ENCODE data around the gene IRAK2.
"Not testable (repeated sequence)": the region's sequence is repeated elsewhere in the genome, so short reads cannot be mapped to it uniquely, and the experiment has no call there.

Gene IRAK2, protein sequence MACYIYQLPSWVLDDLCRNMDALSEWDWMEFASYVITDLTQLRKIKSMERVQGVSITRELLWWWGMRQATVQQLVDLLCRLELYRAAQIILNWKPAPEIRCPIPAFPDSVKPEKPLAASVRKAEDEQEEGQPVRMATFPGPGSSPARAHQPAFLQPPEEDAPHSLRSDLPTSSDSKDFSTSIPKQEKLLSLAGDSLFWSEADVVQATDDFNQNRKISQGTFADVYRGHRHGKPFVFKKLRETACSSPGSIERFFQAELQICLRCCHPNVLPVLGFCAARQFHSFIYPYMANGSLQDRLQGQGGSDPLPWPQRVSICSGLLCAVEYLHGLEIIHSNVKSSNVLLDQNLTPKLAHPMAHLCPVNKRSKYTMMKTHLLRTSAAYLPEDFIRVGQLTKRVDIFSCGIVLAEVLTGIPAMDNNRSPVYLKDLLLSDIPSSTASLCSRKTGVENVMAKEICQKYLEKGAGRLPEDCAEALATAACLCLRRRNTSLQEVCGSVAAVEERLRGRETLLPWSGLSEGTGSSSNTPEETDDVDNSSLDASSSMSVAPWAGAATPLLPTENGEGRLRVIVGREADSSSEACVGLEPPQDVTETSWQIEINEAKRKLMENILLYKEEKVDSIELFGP

DNA sequence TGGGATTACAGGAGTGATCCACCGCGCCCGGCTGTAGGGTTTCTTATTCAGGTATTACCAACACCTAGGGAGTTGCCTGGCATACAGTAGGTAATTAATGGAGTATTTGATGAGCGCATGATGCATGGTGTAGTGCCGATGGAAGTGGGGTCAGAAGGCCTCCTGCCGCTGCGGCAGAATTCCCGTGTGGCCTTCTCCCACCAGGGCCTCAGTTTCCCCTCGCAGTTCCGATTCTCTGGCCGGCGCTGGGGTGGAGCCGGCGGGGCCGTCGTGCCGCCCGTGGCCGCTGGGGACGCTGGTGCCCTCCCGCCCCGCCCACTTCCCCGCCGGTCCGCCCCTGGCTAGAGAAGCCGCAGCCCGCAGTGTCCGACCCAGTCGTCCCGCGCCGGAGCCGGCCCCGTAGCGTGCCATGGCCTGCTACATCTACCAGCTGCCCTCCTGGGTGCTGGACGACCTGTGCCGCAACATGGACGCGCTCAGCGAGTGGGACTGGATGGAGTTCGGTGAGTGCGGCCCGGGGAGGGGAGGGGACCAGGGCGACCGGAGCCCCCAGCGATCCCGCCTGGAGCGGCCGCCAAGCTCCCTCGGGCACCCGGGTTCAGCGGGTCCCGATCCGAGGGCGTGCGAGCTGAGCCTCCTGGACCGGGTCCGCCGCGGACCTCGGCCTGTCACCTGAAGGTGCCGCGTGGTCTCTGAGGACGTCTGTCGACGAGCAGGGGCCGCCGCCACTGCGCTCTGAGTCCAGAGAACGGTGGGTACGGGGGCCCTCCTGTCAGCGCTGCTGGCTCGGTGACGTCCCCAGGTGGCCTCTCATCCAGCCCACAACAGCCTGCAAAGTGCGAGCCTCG is at the start of gene IRAK2:
TSS of gene IRAK2 (plus strand) at position 374 of the 848 bp plus-strand sequence. CDS start at position 410, 36 bp downstream.
- peak; percentile 48 to 50 for DNase-seq (ENCODE audit: low read depth in 2 of 2)

DNA sequence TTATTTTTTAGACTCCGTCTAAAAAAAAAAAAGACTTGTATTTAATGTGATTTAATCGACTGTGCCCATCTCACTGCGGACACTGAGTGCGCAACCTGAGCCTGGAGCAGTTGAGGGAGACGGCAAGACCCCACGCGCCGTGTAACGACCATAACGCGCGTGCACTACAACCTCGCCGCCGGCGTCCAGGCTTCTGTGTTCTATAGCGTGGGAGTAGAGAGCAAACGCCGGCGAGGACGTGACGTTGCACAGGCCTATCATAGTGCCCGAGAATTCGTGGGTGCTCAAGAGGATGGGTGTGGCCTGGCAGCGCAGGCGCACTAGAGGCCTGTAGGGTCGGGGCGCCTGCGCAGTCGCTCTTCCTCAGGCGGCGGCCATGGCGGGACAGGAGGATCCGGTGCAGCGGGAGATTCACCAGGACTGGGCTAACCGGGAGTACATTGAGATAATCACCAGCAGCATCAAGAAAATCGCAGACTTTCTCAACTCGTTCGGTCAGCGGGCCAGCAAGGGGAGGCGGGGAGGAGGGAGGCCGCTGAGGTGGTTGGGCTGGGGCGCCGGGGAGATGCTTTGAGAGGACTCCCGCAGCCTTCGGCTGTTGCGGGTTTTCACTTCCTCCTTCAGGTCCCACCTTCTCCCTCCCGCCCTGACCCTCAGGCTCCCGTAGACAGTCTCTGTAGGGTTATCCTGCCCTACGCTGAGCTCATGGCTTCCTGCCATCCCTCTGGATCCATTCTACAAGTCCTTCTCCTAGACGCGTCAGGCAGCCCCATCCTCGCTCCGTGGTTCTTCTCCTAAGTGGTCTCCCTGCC is 49.2 kb upstream of the IRAK2 start, which contains the start of gene BRK1:
TSS of gene BRK1 (plus strand) at position 350 of the 812 bp plus-strand sequence. CDS start at position 377, 27 bp downstream.
- DNase-seq (ENCODE audit: low read depth in 2 of 2): peak; percentile 91 to 93

DNA sequence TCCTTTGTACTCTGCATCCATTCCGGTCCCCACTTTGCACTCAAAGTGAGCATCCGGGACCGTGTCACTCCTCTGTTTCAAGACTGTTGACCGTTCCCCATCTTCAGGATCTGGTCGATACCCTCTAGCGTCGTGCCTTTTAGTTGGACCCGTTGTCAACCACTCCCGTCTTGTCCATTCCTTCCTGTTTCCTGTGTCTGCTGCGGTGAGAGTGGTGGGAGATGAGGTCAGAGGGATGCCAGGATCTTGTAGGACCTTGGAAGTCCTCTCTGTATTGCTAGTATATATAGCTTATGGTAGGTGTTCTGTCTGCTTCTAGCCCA is 48.6 kb upstream of the IRAK2 start:
- no peak for DNase-seq (ENCODE audit: low read depth in 2 of 2)

GRCh38 chr3:10116928-10117327 is 47.8 kb upstream of the IRAK2 start:
- DNase-seq (ENCODE audit: low read depth in 2 of 2): no peak

GRCh38 chr3:10119376-10119775 is 45.3 kb upstream of the IRAK2 start:
- no peak for DNase-seq (ENCODE audit: low read depth in 2 of 2)

DNA sequence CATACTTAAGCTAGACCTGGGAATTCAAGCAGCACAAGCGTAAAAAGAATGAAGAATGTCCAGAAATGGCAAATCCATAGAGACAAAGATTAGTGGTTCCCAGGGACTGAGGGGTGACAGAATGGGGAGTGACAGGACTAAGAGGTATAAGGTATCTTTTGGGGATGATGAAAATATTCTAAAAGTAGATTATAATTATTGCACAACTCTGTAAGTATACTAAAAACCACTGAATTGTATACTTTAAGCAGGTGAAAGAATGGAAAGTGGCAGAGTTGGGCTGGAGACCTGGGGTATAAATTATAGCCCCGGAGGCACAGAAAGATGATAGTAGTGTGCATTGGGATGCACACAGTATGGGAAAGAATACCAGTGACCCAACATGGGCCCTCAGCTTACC is 43.7 kb upstream of the IRAK2 start:
- DNase-seq (ENCODE audit: low read depth in 2 of 2): no peak

DNA sequence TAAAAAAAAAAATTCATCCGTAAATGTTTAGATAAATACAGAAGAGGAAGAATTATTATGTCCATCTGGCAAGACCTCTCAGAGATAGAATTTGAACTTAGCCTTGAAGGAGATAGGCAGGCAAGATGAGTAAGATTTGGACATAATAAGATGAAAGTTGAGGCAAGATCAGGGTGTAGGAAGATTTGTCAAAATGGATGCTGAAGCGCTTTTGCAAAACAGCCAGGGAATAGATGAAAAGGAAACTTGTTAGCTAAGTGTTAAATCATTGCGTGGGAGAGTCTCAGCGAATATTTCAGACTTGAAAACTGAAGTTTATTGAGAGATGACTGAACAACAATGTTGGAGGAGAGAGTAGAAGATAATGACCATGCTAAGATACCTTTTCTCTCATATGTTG is 42.0 kb upstream of the IRAK2 start:
- DNase-seq (ENCODE audit: low read depth in 2 of 2): no peak

DNA sequence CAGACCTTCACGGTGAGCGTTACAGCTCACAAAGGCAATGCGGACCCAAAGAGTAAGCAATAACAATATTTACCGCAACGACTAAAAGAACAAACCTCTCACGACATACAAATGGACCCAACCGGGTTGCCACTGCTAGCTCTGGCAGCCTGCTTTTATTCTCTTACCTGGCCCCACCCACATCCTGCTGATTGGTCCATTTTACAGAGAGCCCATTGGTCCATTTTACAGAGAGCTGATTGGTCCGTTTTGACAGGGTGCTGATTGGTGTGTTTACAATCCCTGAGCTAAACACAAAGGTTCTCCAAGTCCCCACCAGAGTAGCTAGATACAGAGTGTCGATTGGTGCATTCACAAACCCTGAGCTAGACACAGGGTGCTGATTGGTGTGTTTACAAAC is 28.8 kb upstream of the IRAK2 start:
- not testable (repeated sequence) for DNase-seq (ENCODE audit: low read depth in 2 of 2)

- DNase-seq (ENCODE audit: low read depth in 2 of 2): no peak
These were observed 28.2 kb upstream of the IRAK2 start for GRCh38 chr3:10136426-10137005.

- no peak for DNase-seq (ENCODE audit: low read depth in 2 of 2)
These were observed 27.5 kb upstream of the IRAK2 start for GRCh38 chr3:10137178-10137577.

DNA sequence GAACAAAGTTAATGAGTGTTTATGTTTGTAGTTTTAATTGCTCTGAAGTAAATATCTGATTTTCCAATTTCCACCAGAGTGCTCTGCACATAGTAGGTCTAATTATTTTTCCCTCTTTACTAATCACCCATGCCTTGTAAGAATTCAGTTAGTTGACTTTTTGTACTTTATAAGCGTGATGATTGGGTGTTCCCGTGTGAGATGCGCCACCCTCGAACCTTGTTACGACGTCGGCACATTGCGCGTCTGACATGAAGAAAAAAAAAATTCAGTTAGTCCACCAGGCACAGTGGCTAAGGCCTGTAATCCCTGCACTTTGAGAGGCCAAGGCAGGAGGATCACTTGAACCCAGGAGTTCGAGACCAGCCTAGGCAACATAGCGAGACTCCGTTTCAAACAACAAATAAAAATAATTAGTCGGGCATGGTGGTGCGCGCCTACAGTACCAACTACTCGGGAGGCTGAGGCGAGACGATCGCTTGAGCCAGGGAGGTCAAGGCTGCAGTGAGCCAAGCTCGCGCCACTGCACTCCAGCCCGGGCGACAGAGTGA is 23.6 kb upstream of the IRAK2 start:
- no peak for DNase-seq (ENCODE audit: low read depth in 2 of 2)

DNA sequence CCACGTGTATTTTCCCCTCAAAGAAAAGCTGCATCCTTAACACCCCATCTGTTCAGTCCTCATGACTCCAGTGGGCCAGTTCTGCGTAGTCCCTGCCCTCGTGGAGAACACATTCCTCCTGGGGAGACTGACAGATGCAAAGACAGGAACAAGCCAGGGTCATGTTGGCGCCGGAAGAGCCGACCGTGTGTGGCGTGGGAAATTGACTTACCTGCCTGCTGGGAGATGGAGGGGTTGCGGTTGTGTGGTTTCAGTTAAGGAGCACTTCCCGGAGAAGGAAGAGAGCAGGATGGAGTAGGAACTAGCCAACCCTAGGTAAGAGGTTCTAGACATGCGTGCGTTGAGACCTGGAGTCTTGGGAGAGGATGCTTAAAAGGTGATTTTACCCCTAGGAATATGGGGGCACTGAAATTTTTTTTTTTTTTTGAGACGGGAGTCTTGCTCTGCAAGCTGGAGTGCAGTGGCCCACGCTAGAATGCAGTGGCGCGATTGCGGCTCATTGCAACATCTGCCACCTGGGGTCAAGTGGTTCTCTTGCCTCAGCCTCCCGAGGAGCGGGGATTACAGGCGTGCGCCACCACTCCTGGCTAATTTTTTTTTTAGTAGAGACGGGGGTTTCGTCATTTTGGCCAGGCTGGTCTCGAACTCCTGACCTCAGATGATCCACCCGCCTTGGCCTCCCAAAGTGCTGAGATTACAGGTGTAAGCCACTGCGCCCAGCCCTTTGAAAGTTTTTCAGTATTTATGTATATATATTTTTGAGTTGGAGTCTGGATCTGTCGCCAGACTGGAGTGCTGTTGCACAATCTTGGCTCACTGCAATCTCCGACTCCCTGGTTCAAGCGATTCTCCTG is 21.8 kb upstream of the IRAK2 start:
- no peak for DNase-seq (ENCODE audit: low read depth in 2 of 2)

GRCh38 chr3:10145685-10146084 is 19.0 kb upstream of the IRAK2 start:
- no peak for DNase-seq (ENCODE audit: low read depth in 2 of 2)

GRCh38 chr3:10149226-10149625 is 15.5 kb upstream of the IRAK2 start:
- DNase-seq (ENCODE audit: low read depth in 2 of 2): no peak

- no peak for DNase-seq (ENCODE audit: low read depth in 2 of 2)
These were observed 13.7 kb upstream of the IRAK2 start for GRCh38 chr3:10150987-10151386.

GRCh38 chr3:10154335-10155122 is 10.2 kb upstream of the IRAK2 start:
- DNase-seq (ENCODE audit: low read depth in 2 of 2): no peak

DNA sequence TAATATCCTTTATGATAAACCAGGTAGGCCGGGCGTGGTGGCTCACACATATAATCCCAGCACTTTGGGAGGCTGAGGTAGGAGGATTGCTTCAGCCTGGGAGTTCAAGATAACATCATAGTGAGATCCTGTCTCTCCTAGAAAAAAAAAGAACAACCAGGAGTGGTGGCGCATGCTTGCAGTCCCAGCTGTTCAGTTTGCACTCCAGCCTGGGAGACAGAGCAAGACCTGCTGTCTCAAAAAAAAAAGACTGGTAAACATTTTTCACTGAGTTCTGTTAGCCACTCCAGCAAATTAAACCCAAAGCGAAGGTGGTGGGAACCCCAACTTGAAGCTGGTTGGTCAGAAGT is 9.6 kb upstream of the IRAK2 start:
- DNase-seq (ENCODE audit: low read depth in 2 of 2): no peak

DNA sequence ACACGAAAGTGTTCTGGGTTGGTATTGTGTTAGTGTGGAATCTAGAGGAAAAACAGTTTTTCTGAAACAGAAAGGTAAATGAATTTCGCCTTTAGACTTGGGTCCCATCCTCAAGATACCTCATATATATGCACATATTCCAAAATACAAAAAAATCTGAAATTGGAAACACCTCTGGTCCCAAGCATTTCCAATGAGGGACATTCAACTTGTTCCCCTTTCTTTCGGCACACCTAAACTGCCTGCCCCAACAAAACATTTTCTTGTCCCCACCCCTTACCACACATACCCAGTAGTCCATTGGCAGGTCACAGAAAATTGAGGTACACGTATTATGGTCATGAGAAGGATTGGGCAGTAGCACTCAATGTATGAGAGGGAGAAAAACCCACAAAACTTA is 9.1 kb upstream of the IRAK2 start:
- DNase-seq (ENCODE audit: low read depth in 2 of 2): no peak

GRCh38 chr3:10157031-10157430 is 7.7 kb upstream of the IRAK2 start:
- DNase-seq (ENCODE audit: low read depth in 2 of 2): no peak

Measured in stimulated activated CD8-positive, alpha-beta memory T cell treated with anti-CD3 and anti-CD28 coated beads, Interleukin-2, amount 100 ng/mL, for 48 hours (primary cell).